K562 (cell line): ENCODE data around the gene DOK3. TPM values are rescaled to one million over a fixed set of nuclear protein-coding genes. Genes with fewer than 3 reads are reported as not detected.
A peak's percentile ranks its signal among the peaks of the same experiment; 100 is the strongest.

Experiments used
- NFIC ChIP-seq: fragments of 450-650 bp; IDR thresholded peaks from 2 replicates; pipeline ENCODE4 v1.6.1; 2017; ENCODE audit warnings: mild to moderate bottlenecking, inconsistent platforms
- SP1 ChIP-seq: sonication (generic); formaldehyde crosslinking; IDR thresholded peaks from 2 replicates; pipeline ENCODE4 v1.8.1; 2022; ENCODE audit warnings: mild to moderate bottlenecking, missing genetic modification reagents
- ZNF592 ChIP-seq: fragments of 450-650 bp; IDR thresholded peaks from 2 replicates; pipeline ENCODE4 v1.6.1; 2017; ENCODE audit warnings: antibody characterized with exemption, mild to moderate bottlenecking
- polyA plus RNA-seq, 8 experiments: library from polyadenylated mRNA; depleted of rRNA in 4 of 8; stranded (reverse) in 5 of 8; unstranded in 3 of 8; fragments of >200 nt; fragmentation: Nextera tagmentation in 2 of 8; fragmentation: Illumina TruSeq in 1 of 8; extraction: Ambion mirVana in 2 of 8; extraction: Trizol in 1 of 8; gene quantifications; 2 replicates each; pipeline versions ENCODE4 v1.2.1 to v1.2.3, GENCODE V29; 2011 to 2014; ENCODE audit warnings: inconsistent platforms in 1 of 8, missing spikeins in 1 of 8
- total RNA-seq, 7 experiments: library from RNA; depleted of rRNA in 6 of 7; stranded (reverse); fragments of >200 nt in 6 of 7; fragmentation: Illumina TruSeq in 2 of 7; extraction: Trizol in 2 of 7; gene quantifications; 2 replicates each; pipeline versions ENCODE4 v1.2.1 to v1.2.3, GENCODE V29; 2011 to 2021; ENCODE audit warnings: low replicate concordance in 1 of 7
- TF ChIP-seq, protein P1 (sequence below): sonication (generic); formaldehyde crosslinking; IDR thresholded peaks from 2 replicates; pipeline ENCODE4 v1.8.1; 2023; ENCODE audit warnings: mild to moderate bottlenecking, missing genetic modification reagents

DOK3 gene
- total and polyA plus RNA-seq, 9 of the 15 experiments (the other 6 are each of a cell fraction or from before 2014, with no cell fraction given), result 1.3 to 23.0 (median 8.0) TPM

DNA sequence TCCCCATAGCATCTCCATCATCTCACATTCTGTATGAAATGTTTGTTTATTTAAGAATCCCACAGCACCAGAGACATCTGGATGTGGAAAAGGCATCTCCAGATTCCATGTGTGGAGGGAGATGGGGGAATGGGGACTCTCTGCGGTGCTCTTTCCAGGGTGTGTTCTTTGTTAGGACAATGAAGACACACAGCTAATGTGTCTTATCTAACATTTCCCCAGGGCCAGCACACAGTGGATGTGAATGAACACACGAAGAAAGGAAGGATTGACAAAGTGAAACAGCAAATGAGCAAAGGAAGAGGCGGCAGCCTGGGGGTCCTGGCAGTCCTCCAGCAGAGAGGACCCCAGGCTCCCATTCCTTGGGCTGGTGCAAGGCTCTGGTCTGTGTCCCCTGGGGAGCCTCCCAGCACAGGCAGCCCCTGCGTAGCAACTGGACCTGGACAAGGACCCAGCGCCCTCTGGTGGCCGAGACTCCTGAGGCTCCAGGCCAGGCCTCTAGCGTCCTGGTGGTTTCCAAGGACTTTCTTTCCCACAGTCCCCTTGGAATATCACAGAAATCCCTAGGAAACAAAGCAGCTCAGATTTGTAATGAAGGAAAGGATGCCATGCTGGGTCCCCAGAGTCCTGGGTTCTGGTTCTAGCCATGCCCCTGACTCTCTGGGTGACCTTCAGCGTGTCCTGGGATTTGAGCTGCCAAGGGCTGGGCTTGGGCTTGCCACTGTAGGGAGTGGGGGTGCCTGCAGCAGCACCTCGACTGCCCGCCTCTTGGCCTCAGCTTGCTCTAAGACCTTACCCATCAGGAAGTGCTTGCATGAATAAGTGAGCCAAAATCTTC, 8.7 kb downstream of the DOK3 start (continued):
- peak; percentile 53; the same call in 1 of the 2 replicates for TF ChIP-seq ZNF592
- TF ChIP-seq NFIC, result peak; percentile 29
- TF ChIP-seq SP1 (CRISPR knock-in tag), result 0 out of 2 replicates have a peak, but pooled peaks have one; percentile 49
- TF ChIP-seq, protein P1, sequence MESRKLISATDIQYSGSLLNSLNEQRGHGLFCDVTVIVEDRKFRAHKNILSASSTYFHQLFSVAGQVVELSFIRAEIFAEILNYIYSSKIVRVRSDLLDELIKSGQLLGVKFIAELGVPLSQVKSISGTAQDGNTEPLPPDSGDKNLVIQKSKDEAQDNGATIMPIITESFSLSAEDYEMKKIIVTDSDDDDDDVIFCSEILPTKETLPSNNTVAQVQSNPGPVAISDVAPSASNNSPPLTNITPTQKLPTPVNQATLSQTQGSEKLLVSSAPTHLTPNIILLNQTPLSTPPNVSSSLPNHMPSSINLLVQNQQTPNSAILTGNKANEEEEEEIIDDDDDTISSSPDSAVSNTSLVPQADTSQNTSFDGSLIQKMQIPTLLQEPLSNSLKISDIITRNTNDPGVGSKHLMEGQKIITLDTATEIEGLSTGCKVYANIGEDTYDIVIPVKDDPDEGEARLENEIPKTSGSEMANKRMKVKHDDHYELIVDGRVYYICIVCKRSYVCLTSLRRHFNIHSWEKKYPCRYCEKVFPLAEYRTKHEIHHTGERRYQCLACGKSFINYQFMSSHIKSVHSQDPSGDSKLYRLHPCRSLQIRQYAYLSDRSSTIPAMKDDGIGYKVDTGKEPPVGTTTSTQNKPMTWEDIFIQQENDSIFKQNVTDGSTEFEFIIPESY (CRISPR knock-in tag), result 0 out of 2 replicates have a peak, but pooled peaks have one; percentile 9
- TF ChIP-seq, all 486 proteins: peak for 37
